GM12892 (cell line): ENCODE measurements around the gene GSPT1.

Experiments
- POLR2A ChIP-seq: IDR thresholded peaks from 2 replicates; pipeline ENCODE4 v1.6.1; 2011; ENCODE audit warnings: low read depth, low read length, control low read depth
- TAF1 ChIP-seq: IDR thresholded peaks from 2 replicates; pipeline ENCODE4 v1.6.1; 2011; ENCODE audit warnings: low read depth, mild to moderate bottlenecking, control low read depth, low read length, borderline replicate concordance

GRCh38 chr16:11907160-11907970 lies 8.4 kb downstream of the GSPT1 start:
- no peak for TF ChIP-seq TAF1
- no peak for TF ChIP-seq POLR2A
